Ishikawa (cell line): ENCODE measurements around the gene PCBP3.

Experiments
- CREB1 ChIP-seq: IDR thresholded peaks from 2 replicates; pipeline ENCODE4 v1.6.1; 2012; ENCODE audit warnings: low read depth
- EGR1 ChIP-seq: IDR thresholded peaks from 2 replicates; pipeline ENCODE4 v1.6.1; 2012
- EP300 ChIP-seq: IDR thresholded peaks from 2 replicates; pipeline ENCODE4 v1.6.1; 2012; ENCODE audit warnings: borderline replicate concordance
- FOXM1 ChIP-seq: IDR thresholded peaks from 2 replicates; pipeline ENCODE4 v1.6.1; 2012; ENCODE audit warnings: low read depth, borderline replicate concordance
- NFIC ChIP-seq: IDR thresholded peaks from 2 replicates; pipeline ENCODE4 v1.6.1; 2012
- RAD21 ChIP-seq: IDR thresholded peaks from 2 replicates; pipeline ENCODE4 v1.6.1; 2012; ENCODE audit warnings: low read depth
- TAF1 ChIP-seq: IDR thresholded peaks from 2 replicates; pipeline ENCODE4 v1.6.1; 2012; ENCODE audit warnings: low read depth, mild to moderate bottlenecking
- TEAD4 ChIP-seq: IDR thresholded peaks from 2 replicates; pipeline ENCODE4 v1.6.1; 2012
- YY1 ChIP-seq: IDR thresholded peaks from 2 replicates; pipeline ENCODE4 v1.6.1; 2012; ENCODE audit warnings: low read depth
- ZBTB7A ChIP-seq: IDR thresholded peaks from 2 replicates; pipeline ENCODE4 v1.6.1; 2012; ENCODE audit warnings: low read depth
- TF ChIP-seq, protein P1 (sequence below): IDR thresholded peaks from 2 replicates; pipeline ENCODE4 v1.6.1; 2012; ENCODE audit warnings: low read depth, mild to moderate bottlenecking
- TF ChIP-seq, protein P2 (sequence below): IDR thresholded peaks from 2 replicates; pipeline ENCODE4 v1.6.1; 2012

DNA sequence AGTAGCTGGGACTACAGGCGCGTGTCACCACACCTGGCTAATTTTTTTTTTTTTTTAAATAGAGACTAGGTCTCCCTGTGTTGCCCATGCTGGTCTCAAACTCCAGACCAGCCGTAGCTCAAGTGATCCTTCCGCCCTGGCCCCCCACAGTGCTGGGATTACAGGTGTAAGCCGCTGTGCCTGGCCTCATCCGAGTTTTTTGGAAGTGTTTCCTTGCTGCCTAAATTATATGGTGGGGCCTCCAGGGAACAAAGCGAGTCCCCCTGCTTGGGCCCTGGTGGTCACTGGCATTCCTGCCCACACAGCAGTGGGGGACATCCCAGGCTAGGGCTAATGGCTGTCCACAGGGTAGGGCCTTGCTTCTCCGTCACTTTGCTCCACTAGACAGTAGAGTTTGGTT is 143.8 kb downstream of the PCBP3 start:
- TF ChIP-seq CREB1: no peak
- TF ChIP-seq, protein P1, sequence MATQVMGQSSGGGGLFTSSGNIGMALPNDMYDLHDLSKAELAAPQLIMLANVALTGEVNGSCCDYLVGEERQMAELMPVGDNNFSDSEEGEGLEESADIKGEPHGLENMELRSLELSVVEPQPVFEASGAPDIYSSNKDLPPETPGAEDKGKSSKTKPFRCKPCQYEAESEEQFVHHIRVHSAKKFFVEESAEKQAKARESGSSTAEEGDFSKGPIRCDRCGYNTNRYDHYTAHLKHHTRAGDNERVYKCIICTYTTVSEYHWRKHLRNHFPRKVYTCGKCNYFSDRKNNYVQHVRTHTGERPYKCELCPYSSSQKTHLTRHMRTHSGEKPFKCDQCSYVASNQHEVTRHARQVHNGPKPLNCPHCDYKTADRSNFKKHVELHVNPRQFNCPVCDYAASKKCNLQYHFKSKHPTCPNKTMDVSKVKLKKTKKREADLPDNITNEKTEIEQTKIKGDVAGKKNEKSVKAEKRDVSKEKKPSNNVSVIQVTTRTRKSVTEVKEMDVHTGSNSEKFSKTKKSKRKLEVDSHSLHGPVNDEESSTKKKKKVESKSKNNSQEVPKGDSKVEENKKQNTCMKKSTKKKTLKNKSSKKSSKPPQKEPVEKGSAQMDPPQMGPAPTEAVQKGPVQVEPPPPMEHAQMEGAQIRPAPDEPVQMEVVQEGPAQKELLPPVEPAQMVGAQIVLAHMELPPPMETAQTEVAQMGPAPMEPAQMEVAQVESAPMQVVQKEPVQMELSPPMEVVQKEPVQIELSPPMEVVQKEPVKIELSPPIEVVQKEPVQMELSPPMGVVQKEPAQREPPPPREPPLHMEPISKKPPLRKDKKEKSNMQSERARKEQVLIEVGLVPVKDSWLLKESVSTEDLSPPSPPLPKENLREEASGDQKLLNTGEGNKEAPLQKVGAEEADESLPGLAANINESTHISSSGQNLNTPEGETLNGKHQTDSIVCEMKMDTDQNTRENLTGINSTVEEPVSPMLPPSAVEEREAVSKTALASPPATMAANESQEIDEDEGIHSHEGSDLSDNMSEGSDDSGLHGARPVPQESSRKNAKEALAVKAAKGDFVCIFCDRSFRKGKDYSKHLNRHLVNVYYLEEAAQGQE: no peak
- TF ChIP-seq FOXM1: no peak
- TF ChIP-seq EGR1: no peak
- no peak for TF ChIP-seq ZBTB7A
- no peak for TF ChIP-seq EP300
- TF ChIP-seq, protein P2, sequence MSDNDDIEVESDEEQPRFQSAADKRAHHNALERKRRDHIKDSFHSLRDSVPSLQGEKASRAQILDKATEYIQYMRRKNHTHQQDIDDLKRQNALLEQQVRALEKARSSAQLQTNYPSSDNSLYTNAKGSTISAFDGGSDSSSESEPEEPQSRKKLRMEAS: no peak
- TF ChIP-seq RAD21: no peak
- TF ChIP-seq YY1: no peak
- no peak for TF ChIP-seq TEAD4
- no peak for TF ChIP-seq NFIC
- TF ChIP-seq TAF1: no peak
